NT2/D1 (cell line): ENCODE results near the gene FOSB.

Source experiments
- SUZ12 ChIP-seq: IDR thresholded peaks from 2 replicates; pipeline ENCODE4 v1.6.1; 2011; ENCODE audit not compliant: insufficient read length, insufficient read depth; ENCODE audit errors: extremely low read depth
- ZNF274 ChIP-seq: IDR thresholded peaks from 2 replicates; pipeline ENCODE4 v1.6.1; 2011; ENCODE audit warnings: mild to moderate bottlenecking, low read depth, low read length

DNA sequence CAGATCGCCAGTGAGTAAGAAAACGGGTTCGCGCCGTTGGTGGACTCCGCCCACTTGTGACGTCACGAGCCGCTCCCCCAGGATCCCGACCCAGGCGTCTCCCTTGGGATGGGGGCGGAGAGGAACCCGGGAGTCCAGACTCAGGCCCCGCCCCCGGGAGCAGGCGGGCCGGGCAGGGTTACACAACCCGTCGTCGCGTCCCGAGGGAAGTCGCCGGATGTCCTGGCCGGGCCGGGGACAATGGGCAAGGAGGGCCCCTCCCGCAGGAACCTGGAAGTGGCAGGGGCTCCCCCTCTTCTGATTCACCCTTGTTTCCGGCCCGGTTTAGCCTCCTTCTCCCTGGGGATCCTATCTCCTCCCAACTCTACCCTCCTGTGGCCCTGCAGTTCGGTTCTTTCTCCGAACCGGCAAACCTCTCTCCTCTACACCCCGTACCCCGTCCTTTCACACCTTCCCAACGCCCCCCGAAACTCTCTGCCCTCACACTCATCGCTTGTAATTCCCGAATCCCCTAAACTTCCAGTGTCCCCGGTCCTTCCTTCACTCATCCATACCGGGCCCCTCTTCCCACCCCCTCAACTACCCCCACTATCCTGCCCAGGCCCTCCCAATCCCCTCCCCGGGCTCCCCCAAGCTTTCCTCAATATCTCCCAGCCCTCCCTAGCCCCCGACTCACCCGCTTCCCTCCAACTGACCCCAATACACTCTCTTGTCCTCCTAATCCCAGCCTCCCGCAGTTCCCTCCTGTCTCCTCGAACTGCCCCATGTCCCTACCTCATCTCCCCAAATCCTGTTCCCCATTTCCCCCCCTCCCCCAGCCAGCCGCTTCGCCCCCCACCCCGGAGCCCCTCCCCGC lies 24.1 kb upstream of the FOSB start:
- TF ChIP-seq ZNF274, result no peak
- TF ChIP-seq SUZ12, result no peak
